ENCODE measurements around the gene ANKMY2. TPM values are rescaled to one million over a fixed set of nuclear protein-coding genes. Genes with fewer than 3 reads are reported as not detected.

ANKMY2 gene
- total RNA-seq, 2 experiments from 2014 or later, result 9.0 to 10.1 TPM

- H3K27me3 Mint-ChIP-seq, result no peaks in the 10 kb centered on the region
- ATAC-seq (no peak), DNase-seq (no peak)
- H3K27ac Mint-ChIP-seq, result no peak overlapping the region
- no peaks in the 10 kb centered on the region for H3K4me1 Mint-ChIP-seq
- intact Hi-C loops (cut with DNase I, micrococcal nuclease), result no loop called here
- POLR2A ChIA-PET, result no interaction called here
- CTCF ChIA-PET, result interaction anchor here (0.6 to 0.9 kb wide), 3 partner anchors 28 to 138 kb away, joined by 3 to 6 read pairs (median 3); no protein-coding TSS in a partner anchor
- no peak overlapping the region for H3K4me3 Mint-ChIP-seq
- H3K9me3 Mint-ChIP-seq (ENCODE audit: low read depth), result no peaks in the 10 kb centered on the region
- no peaks in the 10 kb centered on the region for H3K36me3 Mint-ChIP-seq (ENCODE audit: low read depth)
Measured at GRCh38 chr7:16594061-16594460, 51.5 kb downstream of the ANKMY2 start.

- Mint-ChIP-seq H3K27ac (no peak overlapping the region), H3K36me3 (ENCODE audit: low read depth) (no peaks in the 10 kb centered on the region), H3K4me1 (no peaks in the 10 kb centered on the region), H3K9me3 (ENCODE audit: low read depth) (no peaks in the 10 kb centered on the region), H3K27me3 (no peaks in the 10 kb centered on the region), H3K4me3 (no peak overlapping the region)
- POLR2A ChIA-PET, result no interaction called here
- ATAC-seq, result no peak
- DNase-seq, result no peak
- CTCF ChIA-PET, result no interaction called here
- intact Hi-C loops (cut with DNase I, micrococcal nuclease), result no loop called here
Measured at GRCh38 chr7:16592395-16592794, 53.2 kb downstream of the ANKMY2 start.

- no peaks in the 10 kb centered on the region for H3K36me3 Mint-ChIP-seq (ENCODE audit: low read depth)
- H3K4me1 Mint-ChIP-seq, result no peaks in the 10 kb centered on the region
- intact Hi-C loops (cut with DNase I, micrococcal nuclease), result no loop called here
- no peaks in the 10 kb centered on the region for H3K27me3 Mint-ChIP-seq
- no peak overlapping the region for H3K4me3 Mint-ChIP-seq
- ATAC-seq, result no peak
- ChIA-PET POLR2A (no interaction called here), CTCF (no interaction called here)
- no peak for DNase-seq
- no peaks in the 10 kb centered on the region for H3K9me3 Mint-ChIP-seq (ENCODE audit: low read depth)
- H3K27ac Mint-ChIP-seq, result no peak overlapping the region
Measured at GRCh38 chr7:16590424-16590823, 55.1 kb downstream of the ANKMY2 start.

DNA sequence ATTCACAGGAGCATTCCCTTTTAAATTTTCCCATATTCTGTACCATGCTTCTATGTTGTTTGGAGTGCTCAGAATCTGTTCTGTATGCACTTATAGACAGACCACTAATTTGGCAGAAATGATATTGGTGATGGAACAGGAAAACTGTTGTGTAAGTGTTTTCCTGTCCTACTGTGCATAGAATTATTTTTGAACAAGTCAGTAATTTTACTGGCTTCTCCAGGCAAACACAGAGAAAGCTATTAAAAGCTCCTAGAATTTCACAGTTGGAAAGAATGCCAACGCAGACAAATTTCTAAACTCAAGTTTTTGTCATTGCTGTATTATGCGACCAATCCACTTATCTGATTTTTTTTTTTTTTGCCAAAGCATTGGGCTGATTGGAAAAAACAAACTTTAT, 55.7 kb downstream of the ANKMY2 start:
- H3K4me3 Mint-ChIP-seq, result no peak overlapping the region
- no peaks in the 10 kb centered on the region for H3K9me3 Mint-ChIP-seq (ENCODE audit: low read depth)
- ChIA-PET POLR2A (no interaction called here), CTCF (no interaction called here)
- no peak overlapping the region for H3K27ac Mint-ChIP-seq
- DNase-seq (no peak), ATAC-seq (no peak)
- no peaks in the 10 kb centered on the region for H3K27me3 Mint-ChIP-seq
- intact Hi-C loops (cut with DNase I, micrococcal nuclease), result no loop called here
- H3K36me3 Mint-ChIP-seq (ENCODE audit: low read depth), result no peaks in the 10 kb centered on the region
- no peaks in the 10 kb centered on the region for H3K4me1 Mint-ChIP-seq

DNA sequence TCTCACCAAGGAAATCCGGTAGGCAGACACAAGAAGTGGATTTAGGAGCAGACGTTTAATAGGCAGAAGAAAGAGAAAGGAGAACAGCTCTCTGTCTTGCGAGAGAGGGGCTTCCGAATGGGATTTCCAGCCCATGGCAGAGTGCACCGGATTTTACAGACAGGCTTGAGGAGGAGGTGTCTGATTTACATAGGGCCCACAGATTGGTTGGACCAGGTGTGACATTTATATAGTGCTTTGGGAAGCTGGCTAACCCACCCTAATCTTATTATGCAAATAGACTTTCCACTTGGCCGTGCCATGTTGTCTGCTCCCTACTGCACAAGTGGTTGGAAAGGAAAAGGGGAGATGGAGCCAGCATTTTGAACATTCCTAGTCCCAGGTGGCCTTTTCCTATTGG, 57.8 kb downstream of the ANKMY2 start:
- ATAC-seq (no peak), DNase-seq (no peak)
- Mint-ChIP-seq H3K9me3 (ENCODE audit: low read depth) (no peaks in the 10 kb centered on the region), H3K4me1 (no peaks in the 10 kb centered on the region), H3K36me3 (ENCODE audit: low read depth) (no peaks in the 10 kb centered on the region), H3K27ac (no peak overlapping the region), H3K4me3 (no peak overlapping the region), H3K27me3 (peaks cover 4% of the 10 kb centered on the region)
- ChIA-PET POLR2A (no interaction called here), CTCF (interaction anchor here (1.2 kb wide), 1 partner anchor 10 kb away, joined by 6 read pairs; no protein-coding TSS in a partner anchor)
- intact Hi-C loops (cut with DNase I, micrococcal nuclease), result no loop called here

DNA sequence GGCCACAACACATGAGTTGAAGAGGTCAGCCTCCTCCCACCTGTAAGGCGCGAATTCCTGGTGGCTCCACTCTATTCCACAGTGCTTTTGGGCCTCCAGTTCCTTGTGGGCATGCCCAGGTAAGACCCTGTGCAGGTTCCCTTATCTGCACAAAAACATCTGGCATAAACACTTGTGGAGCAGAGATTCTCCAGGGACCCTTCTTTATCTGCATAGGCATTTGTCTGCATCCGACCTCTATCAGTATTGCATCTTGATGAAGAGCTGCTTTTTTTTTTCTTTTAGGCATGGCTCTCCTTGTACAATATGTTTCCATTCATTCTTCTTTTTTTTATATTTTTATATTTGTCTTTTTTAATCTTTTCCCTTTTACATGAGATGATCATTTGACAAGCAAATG, 58.4 kb downstream of the ANKMY2 start:
- POLR2A ChIA-PET, result no interaction called here

GRCh38 chr7:16586081-16586874, 59.3 kb downstream of the ANKMY2 start:
- intact Hi-C loops (cut with DNase I, micrococcal nuclease), result no loop called here
- H3K36me3 Mint-ChIP-seq (ENCODE audit: low read depth), result no peaks in the 10 kb centered on the region

More for the DNA sequence above, 58.4 kb downstream of the ANKMY2 start:
- ATAC-seq (no peak), DNase-seq (no peak)
- intact Hi-C loops (cut with DNase I, micrococcal nuclease), result no loop called here
- H3K27ac Mint-ChIP-seq, result no peak overlapping the region
- H3K4me1 Mint-ChIP-seq, result no peaks in the 10 kb centered on the region
- H3K4me3 Mint-ChIP-seq, result no peak overlapping the region
- CTCF ChIA-PET, result interaction anchor here (0.9 to 1.2 kb wide), 2 partner anchors 10 to 22 kb away, joined by 4 to 6 read pairs; no protein-coding TSS in a partner anchor
- H3K36me3 Mint-ChIP-seq (ENCODE audit: low read depth), result no peaks in the 10 kb centered on the region
- H3K9me3 Mint-ChIP-seq (ENCODE audit: low read depth), result no peaks in the 10 kb centered on the region
- H3K27me3 Mint-ChIP-seq, result peaks cover 4% of the 10 kb centered on the region

GRCh38 chr7:16585540-16585939, 60.0 kb downstream of the ANKMY2 start:
- no peak for ATAC-seq
- intact Hi-C loops (cut with DNase I, micrococcal nuclease), result no loop called here
- Mint-ChIP-seq H3K4me1 (no peaks in the 10 kb centered on the region), H3K9me3 (ENCODE audit: low read depth) (no peaks in the 10 kb centered on the region), H3K27me3 (peaks cover 4% of the 10 kb centered on the region), H3K4me3 (no peak overlapping the region), H3K36me3 (ENCODE audit: low read depth) (no peaks in the 10 kb centered on the region), H3K27ac (no peak overlapping the region)
- ChIA-PET CTCF (interaction anchor here (1.2 kb wide), 1 partner anchor 21 kb away, joined by 3 read pairs; no protein-coding TSS in a partner anchor), POLR2A (no interaction called here)
- DNase-seq, result no peak

More at GRCh38 chr7:16586081-16586874, 59.3 kb downstream of the ANKMY2 start:
- no peak overlapping the region for H3K4me3 Mint-ChIP-seq
- H3K4me1 Mint-ChIP-seq, result no peaks in the 10 kb centered on the region
- POLR2A ChIA-PET, result no interaction called here
- H3K27me3 Mint-ChIP-seq, result peaks cover 4% of the 10 kb centered on the region
- CTCF ChIA-PET, result interaction anchor here (0.7 to 0.9 kb wide), 2 partner anchors 13 to 21 kb away, joined by 3 to 4 read pairs; no protein-coding TSS in a partner anchor
- ATAC-seq (no peak), DNase-seq (no peak)
- H3K27ac Mint-ChIP-seq, result no peak overlapping the region
- no peaks in the 10 kb centered on the region for H3K9me3 Mint-ChIP-seq (ENCODE audit: low read depth)

GRCh38 chr7:16583834-16584233, 61.7 kb downstream of the ANKMY2 start:
- no peak overlapping the region for H3K27ac Mint-ChIP-seq
- no peaks in the 10 kb centered on the region for H3K4me1 Mint-ChIP-seq
- intact Hi-C loops (cut with DNase I, micrococcal nuclease), result no loop called here
- CTCF ChIA-PET, result no interaction called here
- DNase-seq (no peak), ATAC-seq (no peak)
- H3K4me3 Mint-ChIP-seq, result no peak overlapping the region
- H3K36me3 Mint-ChIP-seq (ENCODE audit: low read depth), result no peaks in the 10 kb centered on the region
- H3K9me3 Mint-ChIP-seq (ENCODE audit: low read depth), result no peaks in the 10 kb centered on the region
- H3K27me3 Mint-ChIP-seq, result peaks cover 4% of the 10 kb centered on the region
- POLR2A ChIA-PET, result no interaction called here

DNA sequence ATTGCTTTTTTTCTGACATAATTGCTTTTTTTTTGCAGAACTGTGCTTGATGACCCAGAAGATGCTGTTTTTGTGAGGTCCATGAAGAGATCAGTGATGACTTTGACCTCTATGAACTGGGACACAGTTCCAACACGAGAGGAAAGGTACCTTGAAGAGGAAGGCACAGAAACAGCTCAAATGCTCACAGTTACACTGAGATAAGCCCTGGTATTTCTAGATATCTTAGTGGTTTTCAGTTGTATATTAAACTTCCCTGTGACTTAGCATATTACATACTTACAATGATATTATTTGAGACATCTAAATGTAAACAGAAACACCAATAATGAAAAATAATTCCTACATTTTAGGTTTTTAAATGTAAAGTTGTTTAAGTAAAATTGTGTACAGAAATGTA, 64.3 kb downstream of the ANKMY2 start:
- H3K4me1 Mint-ChIP-seq, result no peaks in the 10 kb centered on the region
- peaks cover 4% of the 10 kb centered on the region for H3K27me3 Mint-ChIP-seq
- CTCF ChIA-PET, result no interaction called here
- intact Hi-C loops (cut with DNase I, micrococcal nuclease), result no loop called here
- H3K4me3 Mint-ChIP-seq, result no peak overlapping the region
- POLR2A ChIA-PET, result no interaction called here
- DNase-seq (no peak), ATAC-seq (no peak)
- no peaks in the 10 kb centered on the region for H3K9me3 Mint-ChIP-seq (ENCODE audit: low read depth)
- H3K36me3 Mint-ChIP-seq (ENCODE audit: low read depth), result no peaks in the 10 kb centered on the region
- H3K27ac Mint-ChIP-seq, result no peak overlapping the region

- H3K4me3 Mint-ChIP-seq, result no peak overlapping the region
- POLR2A ChIA-PET, result no interaction called here
- H3K9me3 Mint-ChIP-seq (ENCODE audit: low read depth), result no peaks in the 10 kb centered on the region
- no peak overlapping the region for H3K27ac Mint-ChIP-seq
- H3K36me3 Mint-ChIP-seq (ENCODE audit: low read depth), result no peaks in the 10 kb centered on the region
- DNase-seq, result no peak
- no peak for ATAC-seq
- no peaks in the 10 kb centered on the region for H3K4me1 Mint-ChIP-seq
- peaks cover under 1% of the 10 kb centered on the region for H3K27me3 Mint-ChIP-seq
- CTCF ChIA-PET, result interaction anchor here (0.7 to 1.6 kb wide), 3 partner anchors 14 to 82 kb away, joined by 3 to 4 read pairs (median 3); no protein-coding TSS in a partner anchor
- intact Hi-C loops (cut with DNase I, micrococcal nuclease), result no loop called here
Measured at GRCh38 chr7:16579216-16579615, 66.3 kb downstream of the ANKMY2 start.

DNA sequence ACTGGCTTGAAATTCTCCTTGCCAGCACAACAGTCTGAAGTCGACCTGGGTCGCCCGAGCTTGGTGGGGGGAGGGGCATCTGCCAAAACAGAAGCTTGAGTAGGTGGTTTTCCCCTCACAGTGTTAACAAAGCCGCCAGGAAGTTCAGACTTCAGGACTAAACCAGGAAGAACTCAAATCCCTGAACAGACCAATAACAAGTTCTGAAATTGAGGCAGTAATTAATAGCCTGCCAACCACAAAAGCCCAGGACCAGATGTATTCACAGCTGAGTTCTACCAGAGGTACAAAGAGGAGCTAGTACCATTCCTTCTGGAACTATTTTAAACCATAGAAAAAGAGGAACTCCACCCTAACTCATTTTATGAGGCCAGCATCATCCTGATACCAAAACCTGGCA, 73.6 kb downstream of the ANKMY2 start:
- Mint-ChIP-seq H3K4me3 (no peak overlapping the region), H3K27me3 (peaks cover 3% of the 10 kb centered on the region), H3K9me3 (ENCODE audit: low read depth) (no peaks in the 10 kb centered on the region), H3K27ac (no peak overlapping the region), H3K36me3 (ENCODE audit: low read depth) (no peaks in the 10 kb centered on the region), H3K4me1 (no peaks in the 10 kb centered on the region)
- intact Hi-C loops (cut with DNase I, micrococcal nuclease), result no loop called here
- CTCF ChIA-PET, result no interaction called here
- POLR2A ChIA-PET, result no interaction called here
- ATAC-seq, result no peak
- DNase-seq, result no peak

All from activated CD4-positive, alpha-beta T cell treated with anti-CD3 and anti-CD28 coated beads for 36 hours (primary cell).